NCI-H2029 treated with DMSO at 0.1 percent for 48 hours (cell line): ENCODE results near the gene BMX.

ENCODE experiments used
- DNase-seq: peaks from one replicate; lab custom pipeline; 2025; lab: John Stamatoyannopoulos, UW

The BMX gene

DNA sequence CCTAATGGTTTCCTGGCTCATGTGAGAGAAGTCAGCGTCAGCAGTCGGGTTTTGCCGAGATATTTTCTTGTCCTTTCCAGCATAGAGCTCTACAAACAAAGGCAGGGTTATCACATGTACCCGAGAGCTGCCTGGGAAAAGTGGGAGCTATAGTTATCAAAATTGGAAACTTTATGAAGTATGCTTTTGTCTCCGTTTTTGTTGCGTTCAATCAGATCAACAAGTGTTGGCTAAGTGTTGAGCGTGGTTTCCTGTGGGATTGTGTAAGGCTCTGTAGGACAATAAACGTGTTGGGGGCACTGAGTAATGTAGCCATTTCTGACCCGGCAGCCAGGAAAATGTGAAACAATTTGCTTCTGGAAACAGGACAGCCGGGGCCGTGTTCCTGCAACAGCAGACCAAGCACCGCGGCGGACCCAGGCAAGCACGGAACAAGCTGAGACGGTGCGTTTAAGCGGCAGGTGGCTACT, at the start of gene BMX:
Gene BMX, plus strand, starts transcription at position 311 of the 470 bp plus-strand sequence. CDS start 7,547 bp downstream, outside the sequence.
- no peak for DNase-seq

DNA sequence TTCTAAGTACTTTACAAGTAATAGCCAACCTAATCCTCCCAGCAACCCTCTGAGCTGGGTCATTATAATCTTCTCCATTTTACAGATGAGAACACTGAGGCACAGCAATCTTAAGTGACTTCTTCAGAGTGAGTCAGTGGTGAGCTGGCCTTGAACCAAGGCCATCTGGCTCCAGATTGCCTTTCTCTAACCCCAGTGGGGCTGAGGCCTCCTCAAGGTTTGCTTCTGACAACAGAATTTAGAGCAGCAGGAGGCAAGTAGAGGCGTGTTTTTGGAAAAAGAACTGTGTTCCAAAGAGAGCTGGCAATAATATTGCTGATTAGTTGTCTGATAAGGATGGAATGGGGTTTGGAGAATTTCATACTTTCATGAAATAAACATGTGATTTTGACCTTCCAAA, 48.7 kb upstream of the BMX start:
- DNase-seq: no peak

DNA sequence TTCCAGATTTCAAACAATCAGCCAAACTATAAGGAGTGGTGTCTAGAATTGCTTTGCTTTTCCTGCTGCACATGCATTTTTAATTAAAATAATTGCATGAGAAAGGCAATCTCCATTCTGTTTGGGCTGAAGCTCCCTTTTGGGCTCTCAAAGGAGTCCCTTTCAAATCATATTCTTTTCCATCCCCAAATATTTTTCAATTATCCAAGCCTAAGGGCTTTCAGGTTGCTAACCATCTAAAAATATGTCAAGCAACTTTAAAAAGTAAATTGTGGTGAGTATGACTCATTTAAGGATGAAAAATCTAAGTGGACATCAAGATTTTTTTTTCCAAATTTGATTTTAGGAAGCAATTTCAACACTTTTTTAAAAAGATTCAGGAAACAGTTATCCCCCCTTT, 35.9 kb upstream of the BMX start:
- DNase-seq: no peak

DNA sequence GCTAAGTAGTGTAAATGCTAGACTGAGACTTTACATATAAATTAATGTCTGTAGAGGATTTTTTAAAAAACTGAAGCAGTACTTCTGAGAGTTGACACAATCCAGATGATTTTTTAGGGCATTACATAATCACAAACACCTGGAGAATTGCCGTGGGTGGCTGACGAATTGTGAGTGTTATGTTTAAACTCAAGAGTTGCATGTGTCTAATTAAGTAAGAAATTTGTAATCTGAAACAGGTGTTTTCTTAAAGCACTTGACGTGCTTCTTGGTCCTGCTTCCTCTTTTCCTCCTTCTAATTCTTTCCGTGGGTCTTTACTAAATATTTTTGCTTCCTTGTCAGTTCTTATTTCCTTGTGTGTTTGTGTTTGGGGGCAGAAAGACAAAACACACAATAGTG, 35.3 kb upstream of the BMX start:
- DNase-seq: no peak

DNA sequence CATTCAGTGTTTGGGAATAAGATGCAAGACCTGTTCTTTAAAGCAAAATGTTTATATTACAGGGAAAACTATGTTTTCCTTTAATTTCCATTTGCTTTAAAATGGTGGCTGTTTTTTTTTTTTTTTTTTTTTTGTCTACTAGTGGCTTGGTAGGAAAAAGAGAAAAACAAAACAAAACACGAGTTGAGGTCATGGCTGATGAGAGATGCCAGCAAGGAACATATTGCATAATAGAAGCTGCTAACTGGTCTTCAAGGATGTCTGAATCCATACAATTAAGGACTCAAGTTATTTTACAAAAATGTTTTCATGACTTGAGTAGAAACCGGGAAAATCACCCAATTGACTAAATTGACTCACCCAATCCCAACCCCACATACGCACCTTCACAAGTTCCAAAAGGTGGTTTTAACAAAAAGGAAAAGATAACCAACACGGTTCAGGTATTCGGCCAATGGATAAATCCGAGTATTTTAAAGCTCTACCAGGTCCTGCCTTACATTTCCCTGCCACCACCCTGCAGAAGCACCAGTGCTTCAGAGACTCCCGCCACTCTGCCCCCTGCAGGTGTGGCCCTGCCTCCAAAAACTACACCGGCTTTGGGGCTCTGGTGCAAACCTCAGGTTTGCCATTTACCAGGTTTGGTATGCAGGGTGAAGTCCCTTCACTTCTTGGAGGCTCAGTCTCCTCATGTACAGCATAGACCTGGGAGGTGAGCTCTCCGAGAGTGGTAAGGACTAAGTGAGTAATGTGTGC, 34.5 kb upstream of the BMX start:
- DNase-seq: no peak

DNA sequence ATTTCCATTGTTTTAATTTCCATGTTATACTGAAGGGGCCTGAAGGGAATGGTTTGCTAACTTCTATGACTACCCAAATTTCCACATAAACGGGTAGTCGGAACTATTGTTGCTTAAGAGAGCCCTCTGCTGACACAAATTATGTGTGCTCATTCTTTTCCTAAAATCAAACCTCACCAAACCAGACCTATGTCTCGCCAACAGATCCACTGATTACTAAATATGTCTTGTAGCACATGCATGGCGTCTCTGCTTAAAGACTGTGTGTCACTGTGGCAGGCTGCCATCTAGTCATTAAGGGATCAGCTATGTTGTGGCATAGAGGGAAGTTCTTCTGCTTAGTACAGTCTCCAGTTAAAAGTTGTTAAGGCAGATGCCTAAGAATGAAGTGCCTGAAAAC, 32.6 kb upstream of the BMX start:
- DNase-seq: no peak

DNA sequence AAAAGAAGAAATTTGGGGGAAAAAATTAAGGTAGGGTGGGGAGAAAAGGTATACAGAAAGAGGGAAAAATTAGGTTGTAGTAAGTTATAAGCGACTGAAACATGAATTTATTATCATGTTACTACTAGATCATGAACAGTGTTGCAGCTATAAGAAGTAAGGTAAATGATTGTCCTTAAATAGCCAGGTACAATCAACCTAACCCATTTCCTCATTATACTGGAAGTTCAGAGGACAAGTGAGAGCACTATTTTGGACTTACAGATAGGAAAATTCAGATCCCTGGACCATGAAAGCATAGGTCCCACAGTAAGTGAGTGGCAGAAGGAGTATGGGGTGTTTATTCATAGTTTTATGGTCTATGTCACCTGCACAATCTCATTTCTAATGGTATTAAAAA, 31.0 kb upstream of the BMX start:
- DNase-seq: no peak

DNA sequence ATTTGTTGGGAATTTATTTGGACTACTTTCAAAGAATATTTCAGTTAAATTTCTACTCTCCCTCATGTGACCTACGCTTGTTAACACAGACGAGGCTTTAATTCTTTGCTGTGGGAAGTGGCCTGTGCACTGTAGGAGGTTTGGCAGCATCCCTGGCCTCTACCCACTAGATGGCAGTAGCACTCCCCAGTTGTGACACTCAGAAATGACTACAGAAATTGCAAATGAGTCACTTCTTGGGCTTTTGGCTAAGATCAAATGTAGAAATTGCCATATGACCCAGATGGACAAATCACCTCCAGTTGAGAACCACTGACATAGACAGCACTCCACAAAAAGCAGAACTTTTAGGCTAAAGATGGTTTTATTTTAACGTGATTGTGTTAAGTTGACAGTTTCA, 29.6 kb upstream of the BMX start:
- DNase-seq: peak; percentile 3

DNA sequence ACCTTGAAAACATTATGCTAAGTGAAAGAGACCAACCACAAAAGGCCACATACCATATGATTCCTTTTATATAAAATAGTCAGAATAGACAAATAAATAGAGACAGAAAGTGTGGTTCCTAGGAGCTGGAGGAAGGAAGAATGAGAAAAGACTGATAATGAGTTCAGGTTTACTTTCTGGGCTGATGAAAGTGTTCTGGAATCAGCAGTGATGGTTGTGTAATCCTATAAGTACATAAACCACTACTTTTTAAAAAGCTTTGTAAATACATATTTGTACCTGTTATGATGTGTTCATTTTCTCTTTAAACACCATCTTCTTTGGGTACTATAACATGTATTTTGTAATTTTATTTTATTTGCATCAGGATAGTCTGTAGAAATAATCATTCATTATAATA, 28.1 kb upstream of the BMX start:
- DNase-seq: no peak

DNA sequence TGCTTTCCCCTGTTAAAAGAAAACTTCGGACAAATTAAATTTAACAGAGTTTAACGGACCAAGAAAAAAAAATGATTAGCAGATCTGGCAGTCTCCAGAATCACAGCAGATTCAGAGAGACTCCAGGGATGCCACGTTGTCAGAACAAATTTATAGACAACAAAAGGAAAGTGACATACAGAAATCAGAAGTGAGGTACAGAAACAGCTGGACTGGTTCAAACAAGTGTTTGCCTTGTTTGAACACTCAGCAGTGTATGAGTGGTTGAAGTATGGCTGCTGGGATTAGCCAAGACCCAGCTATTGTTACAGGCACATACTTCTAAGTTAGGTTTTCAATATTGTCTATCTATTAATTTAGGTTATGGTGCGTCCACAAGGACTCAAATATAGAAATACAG, 26.6 kb upstream of the BMX start:
- no peak for DNase-seq

DNA sequence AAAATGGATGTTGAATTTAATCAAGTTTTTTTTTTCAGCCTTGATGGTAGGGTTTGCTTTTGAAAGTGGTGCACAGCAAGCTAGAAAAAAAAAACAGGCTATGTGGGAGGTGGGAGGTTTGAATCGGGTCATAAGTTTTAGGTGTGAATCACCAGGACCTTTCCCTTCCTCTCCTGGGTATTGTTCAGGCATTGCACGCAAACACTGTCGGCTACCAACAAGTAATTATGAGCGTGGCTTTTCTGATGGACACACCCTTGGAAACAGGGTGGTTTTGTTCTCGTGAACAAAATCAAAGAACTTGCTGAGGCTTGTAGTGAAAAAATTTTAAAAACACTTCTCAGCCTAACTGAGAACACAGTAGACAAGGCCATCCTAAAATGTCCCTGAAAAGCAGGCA, 25.6 kb upstream of the BMX start:
- DNase-seq: no peak

DNA sequence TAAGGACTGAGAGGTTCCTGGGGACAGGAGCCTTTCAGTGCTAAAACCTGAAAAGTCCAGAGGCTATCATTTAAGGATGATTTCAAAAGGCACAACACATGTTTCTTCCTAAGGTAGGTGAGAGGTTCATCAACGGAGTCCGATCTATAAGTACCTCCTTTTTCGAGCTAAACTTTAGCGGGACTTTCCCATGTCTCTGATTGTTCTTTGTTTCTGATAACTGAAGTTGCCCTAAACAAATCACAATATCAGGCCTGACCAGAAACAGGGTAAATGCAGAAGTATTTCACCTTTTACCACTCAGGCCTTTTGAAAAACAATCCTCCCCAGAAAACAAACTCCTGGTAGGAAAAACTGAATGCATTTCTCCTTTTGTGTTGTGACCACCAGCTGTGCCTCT, 25.1 kb upstream of the BMX start:
- DNase-seq: no peak

DNA sequence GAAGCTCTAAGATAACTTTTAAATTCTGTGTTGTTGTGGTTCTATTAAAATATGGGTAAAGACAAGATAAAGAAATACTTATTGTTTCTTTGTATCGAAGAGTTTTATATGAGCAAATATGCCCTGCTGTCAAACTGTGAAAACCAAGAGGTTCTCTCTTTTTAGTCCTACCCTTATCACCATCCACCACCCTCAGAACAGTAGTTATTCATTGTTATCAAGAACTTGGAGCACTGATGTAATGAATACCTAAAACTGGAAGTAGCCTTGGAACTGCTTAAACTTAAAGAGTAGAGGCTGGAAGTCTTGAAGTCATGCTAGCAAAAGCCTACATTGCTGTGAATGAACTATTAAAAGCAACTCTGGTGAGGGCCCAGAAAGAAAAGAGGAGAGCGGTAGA, 16.7 kb upstream of the BMX start:
- DNase-seq: no peak

DNA sequence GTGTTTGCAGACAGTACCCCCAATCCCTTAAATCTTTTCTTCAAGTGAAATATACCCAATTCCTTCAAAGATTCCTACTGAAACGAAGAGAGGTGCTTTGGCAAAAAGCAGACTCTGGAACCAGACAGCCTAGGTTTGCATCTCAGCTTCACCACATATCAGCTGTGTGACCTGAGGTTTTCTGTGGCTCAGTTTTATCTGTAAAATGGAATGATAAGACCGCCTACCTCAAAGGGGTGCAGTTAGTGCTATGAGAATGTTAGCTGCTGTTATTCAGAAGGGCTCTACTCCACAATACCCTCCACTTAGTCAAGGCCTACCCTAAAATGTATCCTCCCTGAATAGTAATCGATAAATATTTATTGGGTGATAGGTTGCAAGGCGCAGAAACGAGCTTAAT, 8.1 kb upstream of the BMX start:
- DNase-seq: no peak

DNA sequence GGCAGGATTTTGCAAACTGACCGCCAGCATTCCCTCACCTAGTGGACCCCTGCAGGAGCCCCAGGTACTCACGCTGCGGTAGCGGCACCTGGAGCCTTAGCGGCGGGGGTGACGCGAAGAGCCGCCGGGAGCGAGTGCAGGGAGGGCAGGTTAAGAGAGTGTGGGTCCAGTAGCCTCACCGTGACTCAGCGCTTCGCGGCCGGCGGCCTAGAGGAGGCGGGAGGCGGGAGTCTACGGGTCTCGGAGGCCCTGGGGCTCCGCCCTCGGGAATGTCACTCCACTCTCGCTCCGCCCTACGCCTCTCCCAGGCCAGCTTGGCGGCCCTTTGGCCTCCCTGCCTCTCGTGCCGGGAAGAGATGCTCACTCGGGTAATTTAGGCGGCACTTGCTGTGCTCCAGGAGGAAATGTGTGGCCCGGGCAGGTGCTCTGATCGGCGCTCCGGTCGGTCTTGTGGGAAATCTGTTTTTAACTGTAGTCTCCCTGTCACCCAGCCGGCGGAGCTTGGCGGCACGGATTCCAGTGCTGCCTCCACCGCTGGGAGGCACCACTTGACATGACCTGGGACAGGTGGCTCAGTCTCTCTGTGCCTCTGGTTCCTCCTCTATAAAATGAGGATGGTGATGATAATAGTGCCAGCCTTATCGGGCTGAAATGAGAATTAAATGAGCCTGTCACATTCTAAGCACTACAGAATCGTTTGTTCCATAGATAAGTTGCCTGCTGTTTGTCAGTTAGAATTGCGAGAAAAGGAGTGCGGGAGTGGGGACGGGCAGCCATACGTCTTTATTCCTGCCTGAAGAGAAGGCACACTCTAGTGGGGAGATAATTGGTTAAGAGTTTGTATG, 7.3 kb upstream of the BMX start, which contains the start of gene PIR:
Gene PIR, minus strand, starts transcription at position 216 of the 845 bp plus-strand sequence. CDS start 2,076 bp downstream, outside the sequence.
- peak; percentile 20 for DNase-seq

DNA sequence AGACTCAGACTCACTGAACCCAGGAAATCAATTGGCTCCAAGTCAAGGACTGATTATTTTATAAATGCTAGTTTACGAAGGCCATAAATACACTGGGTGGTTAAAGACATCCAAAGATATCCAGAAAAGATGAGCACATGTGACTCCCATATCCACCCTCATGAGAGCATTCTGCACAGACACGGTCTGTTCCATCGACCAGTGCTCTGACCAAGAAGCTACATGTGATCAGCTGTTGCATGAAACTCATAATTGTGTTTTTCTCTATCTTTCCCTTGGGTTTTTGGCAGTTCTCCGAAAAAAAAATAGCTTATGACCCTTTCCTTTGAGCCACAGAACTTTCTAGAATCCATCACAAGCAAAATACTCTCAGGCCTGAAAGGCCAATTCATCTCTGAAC, 4.8 kb upstream of the BMX start:
- DNase-seq: no peak

DNA sequence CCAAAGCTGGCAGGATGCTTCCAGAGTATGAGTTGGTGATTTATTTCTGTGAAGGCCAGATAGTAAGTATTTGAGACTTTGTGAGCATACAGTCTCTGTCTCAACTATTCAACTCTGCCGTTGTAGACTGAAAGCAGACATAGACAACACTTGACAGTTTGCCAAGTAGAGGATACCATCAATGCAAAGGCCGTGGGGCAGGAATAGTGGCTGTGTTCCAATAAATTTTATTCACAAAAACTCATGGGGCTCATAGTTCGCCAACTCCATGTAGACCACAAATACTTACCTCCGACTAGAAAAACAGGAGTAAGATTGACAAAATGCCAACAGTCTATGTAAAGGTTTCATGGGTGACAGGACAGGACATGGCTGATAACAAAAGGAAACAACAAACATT, 3.8 kb upstream of the BMX start:
- no peak for DNase-seq

DNA sequence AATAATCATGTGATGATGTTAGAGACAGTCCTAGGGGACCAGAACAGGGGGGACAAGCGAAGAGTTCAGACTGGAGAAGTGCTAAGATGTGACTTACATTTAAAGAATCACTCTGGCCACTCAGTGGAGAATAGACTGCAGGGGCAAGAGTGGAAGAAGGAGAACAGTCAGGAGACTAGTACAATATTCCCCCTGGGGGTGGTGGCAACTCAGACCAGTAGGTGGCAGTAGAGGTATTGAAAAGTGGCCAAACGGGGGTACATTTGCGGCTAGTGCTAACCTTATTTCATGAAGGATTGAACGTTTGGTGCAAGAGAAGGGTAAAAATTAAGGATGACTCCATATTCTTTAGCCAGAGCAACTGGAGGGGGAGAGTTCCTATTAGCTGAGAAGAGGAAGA, 2.7 kb upstream of the BMX start:
- no peak for DNase-seq

DNA sequence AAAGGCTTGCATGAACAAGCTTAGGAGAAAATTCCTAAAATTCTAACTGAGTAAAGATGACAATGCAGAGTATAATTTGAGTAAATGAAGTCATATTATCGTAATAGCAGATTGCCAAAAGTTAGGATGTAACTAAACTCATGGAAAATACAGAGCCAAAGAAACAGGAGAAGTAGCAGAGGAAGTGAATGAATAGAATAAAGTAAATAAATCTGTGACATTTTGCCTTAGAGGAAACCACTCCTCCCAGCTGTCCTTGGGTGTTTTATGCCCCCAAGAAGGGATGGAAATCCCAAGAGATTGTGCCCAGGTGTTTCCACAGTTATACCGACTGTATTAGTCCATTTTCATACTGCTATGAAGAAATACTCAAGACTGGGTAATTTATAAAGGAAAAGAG, 1.9 kb upstream of the BMX start:
- no peak for DNase-seq

DNA sequence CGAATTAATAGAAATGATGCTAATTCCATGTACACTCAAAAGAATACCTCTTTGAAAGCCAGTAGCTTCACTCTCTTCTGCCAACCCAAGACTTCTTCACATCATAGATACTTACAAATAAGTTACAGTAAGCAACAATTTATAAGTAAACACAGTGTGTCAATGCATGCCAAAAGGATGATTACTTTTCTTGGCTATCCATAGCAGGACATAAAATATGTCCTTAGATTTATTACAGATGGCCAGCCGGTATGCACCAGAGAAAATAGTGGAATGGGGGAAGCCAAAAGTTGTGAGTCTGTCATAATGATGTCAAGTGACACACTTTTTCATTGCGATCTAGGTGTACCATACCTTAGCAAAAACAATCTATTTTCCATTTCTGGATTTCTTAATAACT, 631 bp upstream of the BMX start:
- DNase-seq: no peak

DNA sequence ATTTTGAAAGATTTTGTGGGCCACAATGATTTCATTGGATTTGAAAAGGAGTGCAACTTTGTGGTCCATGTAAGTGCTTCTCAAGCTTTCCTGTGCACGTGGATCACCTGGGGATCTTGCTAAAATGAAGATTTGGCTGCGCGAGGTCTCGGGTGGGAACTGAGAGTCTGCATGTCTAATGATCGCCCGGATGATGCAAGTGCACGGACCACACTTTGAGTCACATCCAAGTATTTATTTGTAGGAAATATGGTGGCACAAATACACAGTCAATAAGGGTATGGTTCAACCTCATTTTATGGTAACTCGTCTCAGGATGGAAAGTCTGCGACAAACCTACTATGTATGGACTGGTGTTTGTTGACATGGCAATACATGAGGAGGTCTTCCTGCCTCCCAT, 899 bp downstream of the BMX start:
- no peak for DNase-seq

DNA sequence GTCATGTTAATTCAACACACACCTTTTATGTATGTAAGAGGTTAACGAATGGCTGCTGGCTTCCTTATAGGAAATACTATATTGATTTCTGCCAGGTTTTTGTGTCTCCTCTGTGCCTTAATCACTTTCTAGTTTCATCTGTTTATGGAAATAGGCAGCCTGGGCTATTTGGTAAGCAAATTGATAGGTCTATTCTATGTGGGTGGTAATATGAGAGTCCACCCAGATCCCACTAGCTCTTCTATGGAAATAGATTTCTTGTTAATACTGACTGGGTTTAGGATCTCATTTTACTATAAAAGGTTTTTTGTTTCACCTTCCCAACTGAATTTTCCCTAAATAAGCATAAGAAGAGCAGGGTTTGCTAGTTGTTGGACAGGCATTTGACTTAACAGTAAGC, 4.1 kb downstream of the BMX start:
- DNase-seq: no peak

DNA sequence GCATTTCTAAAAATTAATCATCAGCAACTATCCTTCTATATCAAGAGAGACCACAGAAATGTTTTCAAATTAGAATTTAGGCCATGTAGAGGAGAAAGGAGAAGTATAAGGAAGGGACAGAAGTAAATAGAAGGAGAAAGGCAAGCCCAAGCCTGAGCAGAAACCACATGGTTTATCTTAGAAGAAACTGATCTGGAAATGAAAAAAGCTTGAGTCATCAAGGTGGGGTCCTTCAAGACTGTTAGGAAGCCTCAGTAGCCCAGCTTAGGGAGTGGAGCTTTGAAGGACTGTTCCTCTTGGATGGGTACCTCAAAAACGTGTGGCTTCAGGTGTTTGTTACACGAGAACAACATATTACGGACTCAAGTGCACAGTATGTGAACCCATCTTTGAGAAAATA, 4.5 kb downstream of the BMX start:
- DNase-seq: no peak
